ENCODE measurements around the gene ZBTB8A.

GRCh38 chr1:32503153-32503552 lies 36.1 kb upstream of the ZBTB8A start:
- no peak for TF ChIP-seq CTCF (conservative IDR thresholded peaks at IDR 0.05; ENCODE audit: low read length)
- no peak for TF ChIP-seq EZH2phosphoT487 (IDR thresholded peaks at IDR 0.05; ENCODE audit: borderline replicate concordance, low read depth, low read length)
